Pancreas (tissue), 10 donors: ENCODE measurements around the gene IRAK1. TPM values are rescaled to one million over a fixed set of nuclear protein-coding genes. Genes with fewer than 3 reads are reported as not detected.
A peak's percentile ranks its signal among the peaks of the same experiment; 100 is the strongest.

ENCODE experiments used
- ATAC-seq, 4 donors: fragments of 200-7000 bp; cut with Tn5 transposase; one replicate each; pipeline versions ENCODE4 v1.8.0 to v1.9.1; 2020; ENCODE audit warnings: mild to moderate bottlenecking in 4 of 4, moderate library complexity in 4 of 4
- DNase-seq, 6 donors: peaks; one replicate each; pipeline ENCODE4 v3.0.0-alpha.2; 2020
- FAIRE-seq: peaks from 2 replicates; lab custom pipeline; 2012; peaks lifted over from hg19 to GRCh38; lab: Jason Lieb, UNC
- H3K27ac ChIP-seq, 4 donors: fragments of 200-600 bp; sonication (generic); 1 replicate in 3 of 4; 2 replicates in 1 of 4; pipeline versions ENCODE4 v1.5.0 to v1.8.0; 2020
- H3K27me3 ChIP-seq, 4 donors: fragments of 200-600 bp; one replicate each; pipeline ENCODE4 v1.8.0; 2021
- H3K36me3 ChIP-seq, 3 donors: fragments of 200-600 bp; sonication (generic) in 1 of 3; one replicate each; pipeline versions ENCODE4 v1.5.0 to v1.8.0; 2020 to 2021
- H3K4me1 ChIP-seq, 3 donors: fragments of 200-600 bp; one replicate each; pipeline ENCODE4 v1.8.0; 2021
- H3K4me3 ChIP-seq, 4 donors: fragments of 200-600 bp; sonication (generic) in 2 of 4; one replicate each; pipeline versions ENCODE4 v1.5.0 to v1.8.0; 2020 to 2021
- H3K9me3 ChIP-seq, 4 donors: fragments of 200-600 bp; one replicate each; pipeline ENCODE4 v1.8.0; 2021
- WGBS, 2 donors: extraction: QIAGEN DNeasy Blood & Tissue Kit; methylation state at CpG; one replicate each; pipeline ENCODE4 v1.1.7; 2013; 5-methylcytosine and 5-hydroxymethylcytosine counted together
- intact Hi-C, 3 donors: fragments of 100-400 bp; cut with DNase I; formaldehyde crosslinking; loops; one replicate each; pipeline versions ENCODE4 v1.11.1 to v1.14.2; 2022
- polyA plus RNA-seq, 2 donors: library from polyadenylated mRNA; stranded (reverse); fragments of 200-250 nt; gene quantifications; one replicate each; pipeline ENCODE4 v1.2.3, GENCODE V29; 2013
- total RNA-seq, 6 donors: library from RNA; stranded (reverse); fragmentation: NEBNext Ultra II Directional in 4 of 6; extraction: Animal tissue kit (Norgen Biotek cat#: 25700) in 4 of 6; gene quantifications; one replicate each; pipeline versions ENCODE4 v1.2.1 to v1.2.4, GENCODE V29; 2021 to 2023
- TF ChIP-seq, protein P1 (sequence below), 4 donors: fragments of 200-600 bp; sonication (generic) in 3 of 4; IDR thresholded peaks; one replicate each; pipeline versions ENCODE4 v1.5.0 to v1.8.0; 2021; ENCODE audit warnings: antibody characterized with exemption in 4 of 4
- donor health status: healthy with polysubstance abuse.
- donor health status: DM: no; HTN: no; CAD: no; lungs with moderate emphysema.
- donor health status: DM: no; HTN: no; CAD: no.
- donor health status: control.
- donor health status: control.
- donor health status: Bipolar disorder and iron deficiency.
- donor health status: DM: yes; HTN: yes; CAD: no.
- donor health status: DM: no; HTN: no; CAD: no.
- donor health status: DM: no; HTN: no; CAD: no.
- donor health status: DM: yes; HTN: yes; CAD: no.

The IRAK1 gene
- total and polyA plus RNA-seq, 8 donors, result 35.8 to 103 (median 60.4) TPM

DNA sequence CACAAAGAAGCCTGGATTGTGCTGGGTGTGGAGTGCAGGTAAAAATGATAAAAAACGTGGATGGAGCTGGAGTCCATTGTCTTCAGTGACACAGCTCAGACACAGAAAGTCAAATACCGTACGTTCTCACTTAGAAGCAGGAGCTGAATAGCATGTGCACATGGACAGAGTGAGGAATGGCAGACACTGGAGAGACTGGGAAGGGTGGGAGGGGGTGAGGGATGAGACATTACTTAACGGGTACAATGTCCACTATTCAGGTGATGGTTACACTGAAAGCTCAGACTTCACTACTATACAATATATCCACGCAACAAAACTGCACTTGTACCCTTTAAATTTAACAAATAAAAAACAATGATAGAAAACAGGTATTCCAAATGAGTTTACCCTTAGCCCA lies 18.1 kb upstream of the IRAK1 start:
- Histone ChIP-seq H3K4me1 (no peaks in the 10 kb centered on the region), H3K27me3 (no peaks in the 10 kb centered on the region), H3K27ac (no peak overlapping the region), H3K9me3 (no peaks in the 10 kb centered on the region), H3K4me3 (no peak overlapping the region), H3K36me3 (no peaks in the 10 kb centered on the region)
- TF ChIP-seq, protein P1, sequence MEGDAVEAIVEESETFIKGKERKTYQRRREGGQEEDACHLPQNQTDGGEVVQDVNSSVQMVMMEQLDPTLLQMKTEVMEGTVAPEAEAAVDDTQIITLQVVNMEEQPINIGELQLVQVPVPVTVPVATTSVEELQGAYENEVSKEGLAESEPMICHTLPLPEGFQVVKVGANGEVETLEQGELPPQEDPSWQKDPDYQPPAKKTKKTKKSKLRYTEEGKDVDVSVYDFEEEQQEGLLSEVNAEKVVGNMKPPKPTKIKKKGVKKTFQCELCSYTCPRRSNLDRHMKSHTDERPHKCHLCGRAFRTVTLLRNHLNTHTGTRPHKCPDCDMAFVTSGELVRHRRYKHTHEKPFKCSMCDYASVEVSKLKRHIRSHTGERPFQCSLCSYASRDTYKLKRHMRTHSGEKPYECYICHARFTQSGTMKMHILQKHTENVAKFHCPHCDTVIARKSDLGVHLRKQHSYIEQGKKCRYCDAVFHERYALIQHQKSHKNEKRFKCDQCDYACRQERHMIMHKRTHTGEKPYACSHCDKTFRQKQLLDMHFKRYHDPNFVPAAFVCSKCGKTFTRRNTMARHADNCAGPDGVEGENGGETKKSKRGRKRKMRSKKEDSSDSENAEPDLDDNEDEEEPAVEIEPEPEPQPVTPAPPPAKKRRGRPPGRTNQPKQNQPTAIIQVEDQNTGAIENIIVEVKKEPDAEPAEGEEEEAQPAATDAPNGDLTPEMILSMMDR (IDR thresholded peaks at IDR 0.05), result no peak
- 58 to 88% methylated on average over 5 of the region's 5 CpGs for WGBS, 2 donors
- no peak for ATAC-seq
- no peak for DNase-seq
- intact Hi-C loops, result no loop called here
- no peak for FAIRE-seq

DNA sequence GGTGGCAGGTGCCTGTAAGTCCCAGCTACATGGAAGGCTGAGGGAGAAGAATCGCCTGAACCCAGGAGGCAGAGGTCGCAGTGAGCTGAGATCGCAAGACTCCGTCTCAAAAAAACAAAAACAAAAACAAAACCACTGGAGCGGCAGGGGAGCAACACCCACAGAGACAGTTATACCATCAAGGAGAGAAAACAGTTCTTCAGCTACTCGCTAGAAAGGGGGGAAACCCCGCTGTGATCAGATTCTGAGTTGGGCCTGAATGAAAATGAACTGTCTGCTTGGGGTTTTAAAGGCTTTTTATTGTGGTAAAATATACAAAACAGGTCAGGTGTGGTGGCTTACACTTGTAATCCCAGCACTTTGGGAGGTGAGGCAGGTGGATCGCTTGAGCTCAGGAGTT lies 16.8 kb upstream of the IRAK1 start:
- no peak for DNase-seq
- H3K4me1 ChIP-seq, result no peaks in the 10 kb centered on the region
- H3K27ac ChIP-seq, result no peak overlapping the region
- ATAC-seq, result no peak
- intact Hi-C loops, result no loop called here
- H3K36me3 ChIP-seq, result no peaks in the 10 kb centered on the region
- WGBS, 2 donors, result 77 to 93% methylated on average over 8 of the region's 8 CpGs
- no peak overlapping the region for H3K4me3 ChIP-seq
- TF ChIP-seq, protein P1 (IDR thresholded peaks at IDR 0.05), result no peak
- no peaks in the 10 kb centered on the region for H3K27me3 ChIP-seq
- H3K9me3 ChIP-seq, result no peaks in the 10 kb centered on the region
- no peak for FAIRE-seq

DNA sequence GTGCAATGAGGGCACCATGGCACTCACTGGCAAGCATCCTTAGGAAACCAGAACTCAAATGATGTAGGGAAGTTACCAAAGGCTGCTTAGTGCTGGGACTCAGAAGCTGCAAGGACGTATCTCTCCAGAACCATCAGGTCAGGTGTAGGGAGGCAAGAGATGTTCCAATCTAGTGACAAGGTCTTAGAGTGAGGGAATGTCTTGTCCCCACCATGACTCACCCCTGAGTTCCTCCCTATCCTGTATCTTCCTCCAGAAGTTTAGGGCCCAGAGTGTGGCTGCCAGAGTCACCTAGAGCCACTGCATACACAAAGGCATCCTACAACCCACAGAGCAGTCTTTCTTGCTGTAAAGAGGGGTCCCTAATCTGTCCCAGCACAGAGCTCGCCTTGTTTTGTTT lies 14.1 kb upstream of the IRAK1 start:
- no peaks in the 10 kb centered on the region for H3K36me3 ChIP-seq
- no peak overlapping the region for H3K27ac ChIP-seq
- ATAC-seq (no peak), DNase-seq (no peak), FAIRE-seq (no peak)
- no peaks in the 10 kb centered on the region for H3K27me3 ChIP-seq
- no peaks in the 10 kb centered on the region for H3K4me1 ChIP-seq
- TF ChIP-seq, protein P1 (IDR thresholded peaks at IDR 0.05), result no peak
- H3K4me3 ChIP-seq, result no peak overlapping the region
- H3K9me3 ChIP-seq, result no peaks in the 10 kb centered on the region
- WGBS, 2 donors, result 71 to 84% methylated on average over 2 of the region's 2 CpGs
- intact Hi-C loops, result no loop called here

DNA sequence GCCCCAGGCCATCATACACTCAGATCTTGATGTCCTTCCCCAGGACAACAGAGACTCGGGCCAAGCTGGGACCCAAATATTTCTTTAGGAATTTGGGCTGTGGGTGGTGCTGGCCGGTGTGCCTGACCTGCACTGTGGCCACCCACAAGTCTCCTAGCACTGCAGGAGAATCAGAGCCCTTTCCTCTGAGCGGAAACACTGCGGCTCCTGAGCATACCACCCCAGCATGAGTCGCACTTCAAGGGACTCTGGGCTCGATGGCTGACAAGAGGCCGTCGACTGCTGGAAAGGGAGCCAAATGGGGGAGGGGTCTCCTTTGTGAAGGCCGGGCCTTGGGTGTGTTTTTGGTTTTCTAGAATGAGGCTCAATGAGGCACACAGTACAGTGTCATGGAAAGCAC lies 13.0 kb upstream of the IRAK1 start:
- FAIRE-seq (no peak), ATAC-seq (no peak), DNase-seq (no peak)
- H3K9me3 ChIP-seq, result no peaks in the 10 kb centered on the region
- H3K4me3 ChIP-seq, result no peak overlapping the region
- no peaks in the 10 kb centered on the region for H3K36me3 ChIP-seq
- TF ChIP-seq, protein P1 (IDR thresholded peaks at IDR 0.05), result no peak
- no peak overlapping the region for H3K27ac ChIP-seq
- WGBS, 2 donors, result 76 to 78% methylated on average over 9 of the region's 9 CpGs
- no peaks in the 10 kb centered on the region for H3K27me3 ChIP-seq
- intact Hi-C loops, result no loop called here
- no peaks in the 10 kb centered on the region for H3K4me1 ChIP-seq

DNA sequence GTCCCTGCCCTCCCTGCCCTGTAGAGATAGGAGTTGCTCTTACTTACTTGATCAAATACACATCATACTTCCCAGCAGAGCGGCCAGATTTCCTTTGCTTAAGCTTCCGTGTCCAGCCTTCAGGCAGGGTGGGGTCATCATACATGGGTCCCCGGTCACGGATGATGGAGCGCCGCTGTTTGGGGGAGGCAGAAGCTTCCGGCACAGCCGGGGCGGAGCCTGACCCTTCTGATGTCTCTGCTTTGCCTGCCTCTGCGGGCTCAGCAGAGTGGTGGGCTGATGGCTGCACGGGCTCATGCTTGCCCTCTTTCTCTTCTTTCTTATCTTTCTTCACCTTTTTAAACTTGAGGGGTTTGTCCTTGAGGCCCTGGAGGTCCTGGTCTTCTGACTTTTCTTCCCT lies 12.5 kb upstream of the IRAK1 start:
- intact Hi-C loops, result no loop called here
- 92% methylated on average over 11 of the region's 11 CpGs for WGBS, 2 donors
- no peak overlapping the region for H3K27ac ChIP-seq

More for the DNA sequence above, 12.5 kb upstream of the IRAK1 start:
- H3K36me3 ChIP-seq, result no peaks in the 10 kb centered on the region
- FAIRE-seq (no peak), DNase-seq (peak in 1 of 6 donors; percentile 52), ATAC-seq (peak in 1 of 4 donors; percentile 8)
- TF ChIP-seq, protein P1 (IDR thresholded peaks at IDR 0.05), result no peak
- H3K9me3 ChIP-seq, result no peaks in the 10 kb centered on the region
- H3K4me1 ChIP-seq, result no peaks in the 10 kb centered on the region
- no peak overlapping the region for H3K4me3 ChIP-seq
- H3K27me3 ChIP-seq, result no peaks in the 10 kb centered on the region
